Activated CD8-positive, alpha-beta memory T cell treated with anti-CD3 and anti-CD28 coated beads, Interleukin-2, amount 50 U/mL, for 1 hour (primary cell): ENCODE data around the gene NOL9.

Experiments used
- DNase-seq: peaks from one replicate; pipeline ENCODE4 v3.0.0-alpha.2; 2020; ENCODE audit errors: extremely low read depth

NOL9 gene

DNA sequence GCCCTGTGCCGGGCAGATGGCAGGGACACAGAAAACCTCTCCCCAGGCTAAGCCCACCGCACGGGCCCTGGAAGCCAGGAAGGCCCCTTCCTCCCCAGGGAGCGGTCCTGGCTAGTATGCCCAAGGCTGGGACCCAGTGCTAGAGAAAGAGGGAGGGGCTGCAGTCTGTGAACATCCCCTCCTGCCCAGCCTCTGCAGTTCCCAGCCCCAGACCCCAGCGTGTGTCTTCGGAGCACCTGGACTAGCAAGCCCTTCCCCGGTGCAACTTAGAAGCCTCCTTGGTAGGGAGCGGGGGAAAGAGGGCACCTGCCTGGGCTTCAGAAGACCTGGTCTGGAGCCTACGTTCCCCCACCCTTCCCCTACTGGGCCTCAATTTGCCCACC, 64.9 kb downstream of the NOL9 start:
- DNase-seq: no peak

DNA sequence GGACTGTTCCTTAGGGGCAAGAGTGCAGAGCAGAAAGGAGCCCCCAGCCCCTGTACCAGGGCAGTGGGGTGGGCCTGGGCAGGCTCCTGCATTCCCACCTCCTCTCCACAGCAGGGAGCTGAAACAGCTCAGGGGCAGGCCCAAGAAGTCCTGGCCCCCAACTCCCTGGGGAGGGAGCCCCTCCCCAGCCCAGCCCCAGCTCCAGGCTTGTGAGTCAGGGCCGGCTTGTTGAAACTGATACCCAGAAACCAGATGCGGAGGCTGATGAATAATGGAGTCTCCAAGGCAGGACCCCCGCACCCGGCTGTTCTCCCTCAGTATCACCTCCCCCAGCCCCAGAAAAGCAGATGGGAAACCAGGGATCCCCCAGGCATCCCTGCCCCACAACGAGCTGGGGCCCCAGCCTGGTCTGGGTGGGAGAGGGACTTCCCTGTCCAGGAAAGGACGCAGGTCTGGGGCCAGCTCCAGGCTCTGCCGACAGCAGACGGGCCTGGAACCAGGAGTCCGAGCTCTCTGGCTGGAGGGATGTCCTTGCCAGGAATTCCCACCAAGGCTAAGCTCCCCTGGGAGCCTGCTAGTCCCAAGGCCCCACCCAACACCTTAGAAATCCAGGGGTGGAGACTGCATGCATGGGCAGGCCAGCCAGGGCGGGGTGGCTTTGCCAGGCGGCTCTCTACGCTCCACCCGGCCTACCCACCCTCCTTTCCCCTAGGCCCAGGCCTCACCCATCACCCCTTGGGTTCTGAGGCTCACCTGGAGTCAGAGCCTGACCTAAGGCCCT, 65.5 kb downstream of the NOL9 start:
- DNase-seq: no peak

DNA sequence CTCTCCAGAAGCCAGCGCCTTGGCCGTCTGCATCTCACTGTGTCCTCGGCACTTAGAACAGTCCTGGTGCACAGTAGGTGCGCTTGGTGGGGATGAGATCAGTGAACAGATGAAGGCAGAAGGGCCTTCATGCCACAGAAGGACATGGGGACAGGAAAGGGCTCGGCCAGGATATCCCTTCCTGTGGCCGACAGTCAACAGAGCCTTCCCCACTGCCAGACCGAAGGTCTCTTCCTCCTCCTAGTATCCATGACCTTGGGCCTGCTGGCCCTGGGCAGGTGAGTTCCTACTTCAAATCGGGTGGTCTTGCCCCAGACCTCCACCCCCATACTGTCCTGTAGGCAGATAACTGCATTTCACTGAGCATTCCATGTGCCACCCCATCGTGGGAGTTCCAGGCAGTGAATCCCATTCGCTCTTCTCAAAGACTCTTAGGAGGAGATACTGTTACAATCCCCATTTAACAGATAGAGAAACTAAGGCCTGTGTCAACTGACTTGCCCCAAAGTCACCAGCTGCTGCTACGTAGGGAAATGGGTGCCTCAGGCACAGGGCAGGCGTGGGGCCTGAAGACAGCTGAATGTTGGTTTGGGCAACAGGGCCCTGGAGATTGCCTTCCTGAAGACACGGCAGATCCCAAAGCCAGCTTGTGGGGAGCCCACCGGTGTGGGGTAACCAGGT, 66.4 kb downstream of the NOL9 start:
- DNase-seq: no peak

DNA sequence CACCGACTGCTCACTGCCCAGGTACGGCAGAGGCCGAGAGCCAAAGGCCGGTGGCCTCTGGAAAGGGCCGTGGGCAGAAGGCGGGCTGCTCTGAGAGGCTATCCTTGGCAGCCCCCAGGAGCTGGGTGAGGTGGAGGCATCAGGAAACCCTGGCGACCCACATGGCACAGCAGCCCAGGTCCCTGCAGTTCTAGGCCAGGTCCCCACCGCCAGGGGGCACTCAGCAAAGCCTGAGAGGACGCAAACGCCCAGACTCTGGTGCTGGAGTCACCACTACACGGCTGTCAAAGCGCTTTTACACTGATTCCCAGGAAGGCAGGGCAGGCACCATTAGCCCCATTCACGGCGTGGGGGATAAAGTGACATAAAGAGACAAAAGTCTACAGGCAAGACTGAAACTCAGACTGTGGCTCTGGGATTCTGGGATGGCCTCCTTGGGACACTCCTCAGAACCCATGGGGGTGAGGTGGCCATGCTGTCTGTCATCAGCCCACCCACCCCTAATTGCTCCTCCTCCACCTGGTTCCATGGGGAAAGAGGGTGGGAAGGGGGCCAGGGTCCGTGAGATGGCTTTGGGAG, 67.8 kb downstream of the NOL9 start:
- peak; percentile 66 for DNase-seq

DNA sequence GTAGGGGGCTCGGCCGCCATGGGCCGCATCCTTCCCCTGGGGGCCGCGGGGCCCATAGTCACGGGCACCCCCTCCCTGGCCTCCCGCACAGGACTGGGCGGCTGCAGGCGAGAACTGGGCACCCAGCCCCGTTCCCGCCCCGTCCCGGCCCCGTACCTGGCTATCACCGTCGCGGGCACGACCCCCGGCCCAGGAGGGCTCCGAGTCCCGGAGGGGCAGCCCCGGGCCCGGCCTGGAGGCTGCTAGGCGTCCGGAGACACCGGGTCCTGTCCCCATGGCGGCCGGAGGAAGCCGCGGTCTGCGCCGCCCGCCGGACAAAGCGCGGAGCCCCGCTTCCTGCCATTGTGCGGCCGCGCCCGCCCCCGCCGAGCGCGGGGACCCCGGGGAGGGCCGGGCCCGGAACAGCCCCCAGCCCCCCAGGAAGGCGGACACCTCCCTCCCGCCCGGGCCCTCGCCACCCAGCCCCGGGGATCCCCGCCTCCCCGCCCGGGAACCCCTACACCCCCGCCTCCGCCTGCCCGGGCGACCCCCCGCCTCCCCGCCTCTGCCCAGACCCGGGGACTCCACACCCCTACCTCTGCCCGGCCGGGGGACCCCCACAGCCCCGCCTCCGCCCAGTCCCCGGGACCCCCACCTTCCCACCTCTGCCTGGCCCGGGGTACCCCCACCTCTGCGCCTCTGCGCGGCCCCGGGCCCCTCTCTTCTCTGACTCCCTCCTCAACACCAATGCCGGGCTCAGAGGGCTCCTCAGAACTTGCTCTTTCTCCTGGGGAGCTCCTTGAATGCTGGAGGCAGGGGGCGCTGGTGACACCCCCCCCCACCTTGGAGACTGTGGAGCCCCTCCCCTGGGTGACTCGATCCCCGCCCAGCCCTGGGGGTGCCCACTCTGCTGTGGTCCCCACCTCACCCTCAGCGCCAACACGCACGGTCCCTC, 68.9 kb downstream of the NOL9 start:
- no peak for DNase-seq

DNA sequence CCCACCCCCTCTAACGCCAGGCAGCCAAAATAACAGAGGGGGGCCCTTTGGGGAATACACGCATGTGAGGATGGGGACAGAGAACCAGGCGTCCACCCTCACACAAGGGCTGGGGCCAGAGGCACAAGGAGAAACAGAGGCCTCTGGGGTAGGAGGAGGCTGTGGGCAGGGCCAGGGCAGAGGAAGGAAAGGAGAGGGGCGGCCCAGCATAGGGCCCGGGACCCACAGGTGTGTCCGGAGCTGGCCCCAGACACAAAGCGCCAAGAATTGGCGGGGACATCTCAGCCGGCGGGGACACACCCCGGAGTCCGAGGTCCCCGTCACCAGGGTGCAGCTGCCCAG, 69.5 kb downstream of the NOL9 start:
- no peak for DNase-seq

DNA sequence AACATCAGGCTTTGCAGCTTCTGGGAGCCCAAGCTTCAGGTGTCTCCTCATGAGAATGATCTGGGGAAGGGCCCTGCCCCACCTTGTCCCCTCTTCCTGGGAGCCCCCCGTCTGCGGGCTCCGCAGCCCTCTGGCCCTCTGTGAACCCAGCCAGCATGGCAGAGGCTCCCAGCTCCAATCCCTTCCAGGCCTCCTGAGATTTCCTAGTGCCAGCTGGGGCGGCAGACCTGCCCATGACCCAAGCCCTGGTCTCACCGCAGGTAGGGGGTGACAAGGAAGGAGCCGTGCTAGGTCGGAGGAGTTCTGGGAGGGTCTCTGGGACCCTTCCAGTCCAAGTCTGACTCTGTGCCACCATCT, 70.6 kb downstream of the NOL9 start:
- no peak for DNase-seq

DNA sequence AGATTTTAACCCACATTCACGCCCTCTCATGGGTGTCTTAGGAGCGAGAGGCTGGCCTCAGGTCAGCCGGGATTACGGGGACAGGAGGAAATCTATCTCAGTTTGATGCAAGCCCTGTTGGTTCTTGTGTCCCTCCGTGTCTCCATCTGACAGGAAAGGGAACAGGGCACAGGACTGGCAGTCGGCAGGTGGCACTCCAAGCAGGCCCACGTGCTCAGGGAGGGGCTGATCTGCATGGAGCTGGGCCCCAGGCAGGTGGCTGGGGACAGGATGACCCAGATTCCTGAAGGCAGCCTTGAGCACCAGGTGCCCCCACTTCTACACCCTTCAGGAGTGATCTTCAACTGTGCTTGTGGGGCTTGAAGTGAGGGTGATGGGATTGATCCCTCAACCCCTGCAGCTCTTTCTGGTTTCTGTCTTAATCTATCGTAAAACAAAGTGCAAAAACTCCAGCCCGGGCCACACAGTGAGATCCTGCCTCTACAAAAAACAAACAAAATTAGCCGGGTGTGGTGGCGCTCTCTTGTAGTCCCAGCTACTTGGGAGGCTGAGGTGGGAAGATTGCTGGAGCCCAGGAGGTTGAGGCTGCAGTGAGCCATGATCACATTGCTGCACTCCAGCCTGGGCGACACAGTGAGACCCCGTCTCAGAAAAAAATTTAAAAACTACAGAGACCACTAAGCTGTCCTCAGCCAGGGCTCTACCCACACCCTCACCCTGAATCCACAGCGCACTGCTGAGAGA, 71.1 kb downstream of the NOL9 start:
- no peak for DNase-seq

DNA sequence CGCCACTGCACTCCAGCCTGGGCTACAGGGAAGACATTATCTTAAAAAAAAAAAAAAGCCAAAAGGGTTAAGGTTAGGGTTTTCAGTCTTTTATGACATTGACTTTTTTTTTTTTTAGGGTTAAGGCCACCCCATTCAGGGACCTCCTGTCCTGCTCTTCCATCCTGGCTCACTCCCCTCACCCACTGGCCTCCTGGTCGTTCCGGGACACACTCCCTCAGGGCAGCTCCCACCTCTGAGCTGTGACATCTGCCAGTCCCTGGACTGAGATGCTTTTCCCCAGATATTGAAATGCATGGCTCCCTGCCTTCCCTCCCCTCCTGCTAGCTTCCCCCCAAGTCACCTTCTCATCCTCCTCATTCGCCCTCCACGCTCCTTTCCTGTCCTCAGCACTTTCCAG, 72.5 kb downstream of the NOL9 start:
- no peak for DNase-seq

DNA sequence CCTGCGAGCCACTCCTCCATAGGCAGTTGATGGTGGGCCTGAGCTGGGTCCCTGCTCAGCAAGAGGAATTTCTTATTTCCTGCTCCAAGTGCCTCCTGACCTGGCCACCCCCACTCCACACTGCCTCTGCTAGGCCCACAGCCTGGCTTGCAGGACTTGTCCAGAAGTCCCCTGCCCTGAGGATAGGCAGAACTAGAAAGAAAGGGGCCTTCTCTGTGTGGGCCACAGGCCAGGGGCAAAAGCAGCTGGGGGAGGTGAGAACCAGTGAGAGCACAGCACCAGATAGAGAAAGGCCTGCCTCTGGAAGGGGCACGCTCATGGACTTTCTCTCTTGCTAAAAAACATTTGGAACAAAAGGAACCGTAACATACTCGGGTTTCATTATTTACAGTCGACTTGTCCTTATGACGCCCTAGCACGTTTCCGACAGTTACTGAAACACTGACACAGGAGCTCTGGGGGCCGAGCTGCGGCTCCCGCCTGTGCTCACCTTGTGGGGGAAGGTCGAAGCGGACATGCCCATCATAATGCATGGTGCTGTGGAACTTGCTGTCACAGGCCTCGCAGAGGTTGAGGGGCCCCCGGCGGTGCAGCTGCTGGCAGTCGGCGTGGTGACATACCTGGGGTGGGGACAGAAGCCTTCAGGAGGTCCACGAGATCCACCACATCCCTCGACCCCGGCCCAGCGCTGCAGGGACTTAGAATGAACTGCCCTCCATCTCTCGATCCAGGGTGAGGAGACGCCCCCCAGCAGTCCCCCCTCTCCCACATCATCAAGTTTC, 77.1 kb downstream of the NOL9 start:
- no peak for DNase-seq

DNA sequence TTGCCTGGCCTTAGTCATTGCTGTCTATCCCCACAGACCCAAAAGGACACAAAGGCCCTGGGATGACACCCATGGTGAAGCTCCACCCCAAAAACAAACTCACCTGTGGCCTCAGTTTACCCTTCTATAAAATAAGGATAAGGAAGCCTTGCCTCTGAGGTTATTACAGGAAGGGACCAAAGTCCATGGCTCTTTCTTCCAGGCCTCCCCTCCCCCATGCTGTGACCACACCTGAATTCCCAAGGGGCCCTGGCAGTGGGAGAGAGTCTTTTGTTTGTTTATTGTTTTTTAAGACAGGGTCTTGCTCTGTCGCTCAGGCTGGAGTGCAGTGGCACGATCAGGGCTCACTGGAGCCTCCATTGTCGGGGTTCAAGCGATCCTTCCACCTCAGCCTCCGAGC, 77.8 kb downstream of the NOL9 start:
- no peak for DNase-seq

DNA sequence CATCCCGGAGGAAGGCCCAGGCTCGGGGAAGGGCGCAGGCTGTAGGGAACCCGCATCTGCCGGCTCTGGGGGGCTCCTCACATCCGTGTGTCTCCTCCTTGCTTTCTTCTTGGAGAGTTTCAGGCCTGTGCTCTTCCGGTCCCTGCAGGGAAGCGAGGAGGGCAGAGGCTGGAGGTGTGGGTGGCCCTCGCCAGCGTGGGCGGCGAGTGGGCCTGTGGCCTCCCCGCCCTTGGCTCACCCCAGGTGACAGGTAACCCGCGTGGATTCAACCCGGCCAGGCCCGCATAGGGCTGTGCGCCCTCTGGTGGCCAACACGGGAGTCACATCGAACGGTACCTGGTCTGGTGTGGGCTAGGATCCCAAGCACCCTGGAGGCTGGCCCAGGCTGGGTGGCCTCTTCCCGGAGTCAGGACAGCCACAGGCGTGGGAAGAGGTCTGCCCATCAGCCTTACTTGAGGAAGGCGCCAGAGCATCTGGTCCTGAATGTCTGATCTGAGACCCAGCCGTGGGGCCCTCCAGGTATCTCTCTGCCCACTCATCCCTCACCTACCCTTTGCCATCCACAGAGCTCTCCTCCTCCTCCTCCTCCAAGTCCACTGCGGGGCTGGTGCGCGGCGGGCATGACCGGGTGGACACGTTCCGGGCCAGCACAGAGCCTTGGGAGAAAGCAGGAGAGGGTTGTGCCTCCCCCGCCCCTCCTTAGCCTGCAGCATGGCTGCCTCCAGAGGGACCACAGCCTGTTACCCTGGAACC, 78.8 kb downstream of the NOL9 start:
- DNase-seq: peak; percentile 51

DNA sequence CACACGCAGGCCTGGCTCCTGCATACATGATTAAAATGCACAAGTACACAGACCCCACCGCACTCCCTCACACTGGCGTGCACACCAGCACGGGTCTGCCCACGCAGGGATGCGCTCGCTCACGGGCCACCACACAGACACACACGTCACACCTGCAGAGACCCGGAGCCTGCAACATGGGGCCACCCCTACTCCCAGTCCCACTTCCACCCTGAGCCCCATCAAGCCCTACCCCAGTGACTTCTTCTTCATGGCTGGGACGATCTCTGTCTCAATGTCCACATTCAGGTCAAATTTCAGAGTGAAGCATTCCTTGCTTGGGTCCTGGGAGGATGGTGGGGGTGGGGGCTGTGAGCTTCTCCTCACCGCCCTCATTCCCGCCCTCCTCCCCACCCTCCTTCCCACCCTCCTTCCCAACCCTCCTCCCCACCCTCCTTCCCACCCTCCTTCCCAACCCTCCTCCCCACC, 79.5 kb downstream of the NOL9 start:
- no peak for DNase-seq

DNA sequence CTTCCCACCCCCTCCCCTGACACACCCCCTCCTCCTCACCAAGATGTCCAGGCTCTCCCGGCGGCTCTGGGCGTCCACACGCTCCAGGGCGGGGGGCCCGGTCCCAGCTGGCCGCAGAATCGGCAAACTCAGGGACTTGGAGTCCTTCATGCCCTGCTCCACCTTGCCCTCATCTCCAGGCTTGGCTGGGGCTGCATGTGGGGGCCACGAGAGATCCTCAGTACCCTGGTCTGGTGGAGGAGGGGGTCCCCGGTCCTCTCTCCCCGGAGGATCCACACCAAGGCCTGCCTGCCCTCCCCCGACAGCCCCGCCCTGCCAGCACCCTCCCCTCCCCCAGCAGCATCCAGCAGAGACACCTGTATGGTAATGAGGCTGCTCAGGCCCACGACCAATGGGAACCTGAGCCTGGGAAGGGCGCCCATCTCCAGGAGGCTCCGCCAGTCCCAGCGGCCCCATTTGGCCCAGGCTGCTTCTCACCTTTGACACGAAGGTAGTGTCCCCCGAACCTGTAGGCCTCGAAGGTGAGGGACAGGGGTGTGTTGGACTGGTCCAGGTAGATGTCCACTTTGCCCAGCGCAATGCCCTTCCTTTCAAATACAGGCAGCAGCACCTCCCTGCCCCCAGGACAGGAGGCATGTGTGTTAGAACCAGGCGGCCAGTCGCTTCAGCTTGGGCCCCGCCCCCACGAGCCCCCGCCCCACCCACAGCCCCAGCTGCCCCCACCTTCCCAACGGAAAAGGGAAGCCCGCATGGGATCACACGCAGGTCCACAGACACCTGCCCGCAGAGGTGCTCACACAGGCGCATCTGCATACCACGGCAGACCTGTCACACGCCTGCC, 80.1 kb downstream of the NOL9 start:
- no peak for DNase-seq

DNA sequence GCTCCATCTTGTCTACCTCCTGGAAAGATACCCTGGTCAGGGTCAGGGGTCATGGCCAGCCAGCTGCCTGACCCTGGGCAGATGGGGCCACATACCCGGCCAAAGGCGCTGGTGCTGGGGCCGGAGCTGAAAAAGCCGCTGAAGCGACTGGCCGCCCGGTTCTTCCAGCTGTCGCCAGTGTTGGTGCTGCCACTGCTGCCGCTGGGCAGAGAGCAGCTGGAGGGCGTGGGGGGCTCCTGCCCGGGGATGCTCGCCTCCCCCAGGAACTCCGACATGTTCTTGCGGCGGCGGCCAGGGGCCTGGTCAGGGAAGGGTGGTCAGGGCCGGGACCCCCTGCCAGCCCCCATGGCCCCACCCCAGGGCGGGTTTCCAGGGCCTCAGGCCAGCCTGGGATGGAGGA, 81.2 kb downstream of the NOL9 start:
- DNase-seq: no peak

DNA sequence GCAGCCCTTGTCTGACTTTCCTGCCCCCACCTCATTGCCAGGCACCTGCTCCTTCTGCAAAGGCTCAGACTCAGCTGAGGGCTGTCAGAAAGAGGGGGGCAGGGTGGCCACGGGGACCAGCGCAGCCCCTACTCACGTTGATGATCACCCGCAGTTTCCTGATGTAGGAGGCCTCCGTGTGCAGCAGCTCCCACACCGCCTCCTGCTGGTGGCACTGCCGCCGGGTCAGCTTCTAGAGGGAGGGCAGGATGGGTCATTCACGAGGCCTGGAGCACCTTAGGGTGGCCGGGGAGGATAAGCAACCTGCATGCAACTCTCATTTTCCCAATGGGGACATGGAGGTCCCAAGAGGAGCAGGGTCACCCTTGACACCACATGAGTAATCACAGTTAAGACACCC, 81.9 kb downstream of the NOL9 start:
- DNase-seq: no peak

DNA sequence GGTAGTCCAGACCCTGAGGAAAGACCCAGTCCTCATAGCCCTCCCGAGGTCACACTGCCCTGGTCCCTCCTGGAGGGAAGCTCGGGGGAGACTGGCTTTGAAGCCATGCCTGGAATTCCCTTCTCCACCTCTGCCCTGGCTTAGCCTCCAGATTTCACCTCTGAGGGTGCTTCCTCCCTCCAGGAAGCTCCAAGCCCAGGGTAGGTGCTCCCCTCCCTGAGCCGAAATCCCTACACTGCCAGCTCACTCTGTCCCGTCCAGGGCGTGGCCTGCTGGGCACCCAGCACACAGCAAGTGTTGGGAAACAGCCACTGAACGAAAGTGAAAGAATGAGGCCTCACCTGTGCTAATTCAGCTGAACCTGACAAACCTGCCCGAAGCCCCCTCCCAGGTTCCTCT, 82.3 kb downstream of the NOL9 start:
- DNase-seq: no peak
